GM10847 (cell line): ENCODE measurements around the gene DIRAS1.

Experiments used
- POLR2A ChIP-seq: IDR thresholded peaks from 2 replicates; pipeline ENCODE4 v1.6.1; 2011; ENCODE audit not compliant: insufficient read length; ENCODE audit errors: extremely low read depth

Gene DIRAS1

GRCh38 chr19:2711172-2711874 is 9.8 kb downstream of the DIRAS1 start:
- TF ChIP-seq POLR2A: no peak

GRCh38 chr19:2706251-2706650 is 14.9 kb downstream of the DIRAS1 start:
- no peak for TF ChIP-seq POLR2A

DNA sequence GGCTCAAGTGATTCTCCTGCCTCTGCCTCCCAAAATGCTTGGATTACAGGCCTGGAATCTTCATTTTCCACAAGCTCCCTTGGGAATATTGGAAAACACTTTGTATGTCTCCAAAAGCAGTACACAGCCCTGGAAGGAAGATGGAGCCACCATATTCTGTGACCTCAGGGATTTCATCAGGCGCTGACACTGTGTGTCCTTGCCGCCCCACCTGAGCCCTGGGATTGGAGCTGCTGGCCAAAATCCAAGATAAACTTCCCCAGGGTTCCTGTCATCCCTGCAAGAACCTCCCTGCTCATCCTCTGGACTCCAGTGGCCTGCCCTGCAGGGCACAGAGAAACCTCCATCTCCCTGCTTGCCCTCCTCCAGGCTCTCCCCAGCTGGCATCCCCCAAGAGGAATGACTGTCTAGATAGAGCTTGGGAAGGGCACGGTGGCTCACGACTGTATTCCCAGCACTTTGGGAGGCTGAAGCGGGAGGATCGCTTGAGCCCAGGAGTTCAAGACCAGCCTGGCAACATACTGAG is 17.4 kb downstream of the DIRAS1 start:
- no peak for TF ChIP-seq POLR2A

- TF ChIP-seq POLR2A: no peak
Measured at GRCh38 chr19:2703077-2703437, 18.1 kb downstream of the DIRAS1 start.

DNA sequence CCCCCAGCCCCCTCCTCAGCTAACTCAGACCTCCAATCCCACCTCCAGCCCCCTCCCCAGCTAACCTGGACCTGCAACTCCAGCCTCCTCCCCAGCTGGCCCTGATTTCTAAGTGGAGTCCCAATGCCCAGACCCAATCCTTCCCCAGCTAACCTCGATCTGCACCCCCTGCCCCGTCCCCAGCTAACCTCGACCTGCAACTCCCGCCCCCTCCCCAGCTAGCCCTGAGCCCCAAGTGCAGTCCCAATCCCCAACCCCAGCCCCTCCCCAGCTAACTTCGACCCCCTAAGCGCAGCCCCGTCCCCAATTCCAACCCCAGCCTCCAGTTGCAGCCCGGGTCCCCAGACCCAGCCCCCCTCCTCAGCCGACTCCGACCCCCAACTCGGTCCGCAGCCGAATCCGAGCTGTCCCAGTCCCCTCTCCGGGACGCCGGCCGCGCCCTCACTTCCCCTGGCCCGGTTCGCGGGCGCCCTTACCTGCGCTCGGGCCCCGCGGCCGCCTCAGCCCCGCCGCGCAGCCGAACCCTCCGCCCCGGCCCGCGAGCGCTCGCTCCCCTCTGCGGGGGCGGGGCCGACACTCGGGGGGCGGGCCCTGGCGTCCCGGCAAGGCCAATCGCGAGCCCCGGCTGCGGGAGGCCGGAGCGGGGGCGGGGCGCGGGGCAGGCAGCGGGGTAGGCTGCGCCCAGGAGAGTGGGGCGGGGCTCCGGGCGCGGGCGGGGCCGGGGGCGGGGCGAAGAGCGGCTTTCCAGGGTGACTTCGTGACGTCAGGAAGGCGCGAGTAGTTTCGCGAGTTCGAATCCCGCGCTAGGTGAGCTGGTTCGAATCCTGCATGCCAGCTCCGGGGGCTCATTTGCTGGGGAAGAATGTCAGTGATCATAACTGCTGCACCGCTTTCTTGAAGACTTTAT is 18.7 kb downstream of the DIRAS1 start, which contains the start of gene GNG7:
Gene GNG7 (minus strand): TSS at position 525 of the 907 bp plus-strand sequence. CDS start 182,006 bp downstream, outside the sequence.
- TF ChIP-seq POLR2A: peak; percentile 75

DNA sequence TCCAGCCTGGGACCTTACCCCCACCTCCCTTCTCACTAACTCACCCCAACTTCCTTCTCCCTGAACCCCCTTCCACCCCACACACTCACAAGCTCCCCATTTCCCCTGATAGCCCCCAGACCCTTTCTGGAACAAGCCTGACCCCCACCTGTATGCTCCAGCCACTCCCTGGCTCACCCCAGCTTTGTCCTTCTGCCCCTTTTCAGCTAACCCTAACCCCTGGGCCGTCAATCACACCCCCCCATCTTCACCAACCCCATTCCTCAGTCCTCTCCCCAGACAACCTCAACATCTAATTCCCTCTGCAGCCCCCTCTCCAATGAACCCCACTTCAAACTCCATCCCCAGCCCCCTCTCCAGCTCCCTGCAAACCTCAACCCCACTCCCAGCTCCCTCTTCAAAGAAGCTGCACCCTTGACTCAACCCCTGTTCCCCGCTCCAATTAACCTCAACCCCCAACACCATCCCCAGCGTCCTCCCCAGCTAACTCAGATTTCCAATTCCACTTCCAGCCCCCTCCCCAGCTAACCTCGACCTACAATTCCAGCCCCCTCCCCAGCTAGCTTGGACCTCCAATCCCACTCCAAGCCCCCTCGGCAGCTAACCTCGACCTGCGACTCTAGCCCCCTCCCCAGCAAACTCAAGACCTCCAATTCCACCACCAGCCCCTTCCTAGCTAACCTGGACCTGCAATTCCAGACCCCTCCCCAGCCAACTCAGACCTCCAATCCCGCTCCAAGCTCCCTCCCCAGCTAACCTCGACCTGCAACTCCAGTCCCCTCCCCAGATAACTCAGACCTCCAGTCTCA is 19.6 kb downstream of the DIRAS1 start:
- no peak for TF ChIP-seq POLR2A

DNA sequence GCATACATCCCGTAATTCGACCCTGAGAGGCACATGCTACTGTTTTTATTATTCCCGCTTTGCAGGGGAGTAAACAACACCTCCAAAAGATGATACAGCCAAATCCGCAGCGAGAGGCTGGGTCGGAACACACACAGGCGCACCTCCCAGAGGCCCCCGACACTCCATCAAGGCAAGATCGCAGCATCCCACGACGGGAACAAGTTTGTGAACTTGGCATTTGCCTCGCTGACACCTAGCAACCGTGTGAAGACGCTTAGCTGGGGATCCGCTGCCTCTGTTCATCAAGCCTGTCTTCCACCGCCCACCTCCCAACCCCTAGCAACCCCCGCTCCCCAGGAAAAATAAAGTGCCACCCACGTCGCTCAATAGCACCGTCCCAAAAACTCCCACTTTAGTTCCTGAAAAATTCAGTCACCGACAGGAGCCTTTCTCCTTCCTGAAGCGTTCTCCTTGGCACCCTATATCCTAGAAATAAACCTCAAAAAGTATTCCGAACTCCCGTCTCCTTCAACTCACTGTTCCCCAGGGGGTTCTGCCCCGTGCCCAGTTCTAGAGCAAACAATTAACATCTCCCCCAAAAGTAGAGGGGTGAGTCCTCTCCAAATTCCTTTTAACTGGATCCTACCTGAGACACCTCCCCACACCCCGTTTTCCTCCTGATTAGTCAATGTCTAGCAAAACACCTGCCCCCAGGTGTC is 20.4 kb downstream of the DIRAS1 start:
- TF ChIP-seq POLR2A: no peak

DNA sequence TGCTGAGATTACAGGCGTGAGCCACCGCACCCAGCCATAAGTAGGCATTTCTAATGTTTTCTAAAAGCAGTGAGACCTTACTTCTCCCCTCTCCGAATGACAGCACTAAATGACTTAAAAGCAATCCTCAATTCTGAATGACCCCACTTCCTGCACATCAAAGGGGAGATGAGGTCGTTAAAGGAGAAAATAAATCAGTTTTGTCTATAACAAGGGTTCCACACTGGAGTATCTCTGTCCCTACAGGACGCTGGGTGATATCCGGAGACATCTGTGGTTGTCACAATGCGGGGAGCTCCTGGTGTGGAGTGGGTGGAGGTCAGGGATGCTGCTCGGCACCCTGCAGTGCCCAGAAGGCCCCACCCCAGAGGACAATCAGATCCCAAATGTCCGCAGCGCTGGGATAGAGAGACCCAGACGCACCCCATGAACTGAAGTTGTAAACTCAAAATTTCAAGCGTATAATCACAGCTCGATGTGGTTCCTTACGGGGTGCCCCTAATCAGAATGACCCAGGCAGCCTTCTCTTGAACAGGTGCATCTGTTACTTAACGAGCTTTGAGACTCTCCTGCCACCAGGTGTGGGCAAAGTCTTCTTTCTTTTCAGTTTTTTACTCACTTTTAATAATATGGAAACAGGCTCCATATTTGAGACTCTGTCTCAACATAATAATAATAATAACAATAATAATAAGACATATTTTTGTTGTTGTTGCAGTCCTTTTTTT is 21.6 kb downstream of the DIRAS1 start:
- no peak for TF ChIP-seq POLR2A

DNA sequence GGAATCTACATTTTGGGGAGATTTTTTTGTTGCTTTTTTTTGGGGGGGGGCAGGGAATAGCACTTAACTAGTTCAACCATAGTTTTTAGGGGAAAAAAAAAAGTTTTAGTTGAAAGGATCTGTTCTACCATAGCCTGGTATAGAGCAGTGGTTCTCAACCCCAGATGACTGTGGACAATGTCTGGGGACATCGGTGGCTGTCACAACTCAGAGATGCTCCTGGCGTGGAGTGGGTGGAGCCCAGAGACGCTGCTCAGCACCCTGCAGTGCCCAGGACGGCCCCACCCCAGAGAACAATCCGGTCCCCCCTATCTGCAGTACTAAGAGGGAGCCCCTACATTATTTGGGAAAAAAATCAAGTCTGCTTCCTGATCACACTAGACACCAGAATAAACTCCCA is 27.0 kb downstream of the DIRAS1 start:
- TF ChIP-seq POLR2A: no peak

GRCh38 chr19:2693492-2694160 is 27.5 kb downstream of the DIRAS1 start:
- TF ChIP-seq POLR2A: no peak

DNA sequence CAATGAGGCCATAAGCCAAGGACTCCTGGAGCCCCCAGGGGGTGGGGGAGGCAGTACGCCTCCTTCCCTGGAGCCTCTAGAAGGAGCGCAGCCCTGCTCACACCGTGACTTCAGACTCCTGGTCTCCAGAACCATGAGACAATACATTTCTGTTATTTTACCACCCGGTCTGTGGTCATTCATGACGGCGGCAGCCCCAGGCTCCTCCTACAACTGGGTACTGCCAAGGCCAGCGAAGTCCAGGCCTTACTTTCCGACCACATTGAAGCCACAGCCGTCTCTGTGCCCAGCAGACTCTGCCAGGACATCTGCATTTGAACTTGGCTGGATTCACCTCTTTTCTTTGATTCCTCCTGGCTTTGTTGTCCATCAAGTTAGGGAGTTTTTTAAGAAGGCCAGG is 29.2 kb downstream of the DIRAS1 start:
- no peak for TF ChIP-seq POLR2A

DNA sequence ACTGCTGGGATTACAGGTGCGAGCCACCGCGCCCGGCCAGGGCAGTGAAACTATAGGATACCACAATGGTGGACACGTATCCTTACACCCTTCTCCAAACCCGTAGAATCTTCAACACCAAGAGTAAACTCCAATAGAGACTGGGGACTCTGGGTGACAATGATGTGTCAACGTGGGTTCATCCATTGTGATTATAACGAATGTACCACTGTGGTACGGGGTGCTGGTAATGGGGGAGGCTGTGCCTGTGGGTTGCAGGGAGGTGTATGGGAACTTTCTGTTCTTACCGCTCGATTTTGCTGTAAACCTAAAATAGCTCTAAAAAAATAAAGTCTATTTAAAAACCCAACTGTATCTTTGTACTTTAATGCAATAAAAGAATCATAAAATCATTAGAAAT is 30.3 kb downstream of the DIRAS1 start:
- TF ChIP-seq POLR2A: no peak

GRCh38 chr19:2686360-2686759 is 34.8 kb downstream of the DIRAS1 start:
- no peak for TF ChIP-seq POLR2A

DNA sequence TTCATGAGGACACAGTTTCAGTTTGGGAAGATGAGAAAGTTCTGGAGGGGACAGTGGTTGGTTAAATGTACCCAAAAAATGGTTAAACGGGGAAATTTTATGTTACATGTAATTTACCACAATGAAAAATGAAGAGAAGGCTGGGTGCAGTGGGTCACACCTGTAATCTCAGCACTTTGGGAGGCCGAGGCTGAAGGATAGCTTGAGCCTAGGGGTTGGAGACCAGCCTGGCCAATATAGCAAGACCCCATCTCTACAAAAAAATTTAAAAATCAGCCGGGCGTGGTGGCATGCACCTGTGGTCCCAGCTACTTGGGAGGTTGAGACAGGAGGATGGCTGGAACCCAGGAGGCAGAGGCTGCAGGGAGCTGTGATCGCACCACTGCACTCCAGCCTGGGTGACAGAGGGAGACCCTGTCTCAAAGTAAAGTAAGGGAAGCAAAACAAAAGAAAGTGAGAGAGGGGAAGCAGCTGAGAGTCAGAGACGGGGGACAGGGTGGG is 35.9 kb downstream of the DIRAS1 start:
- TF ChIP-seq POLR2A: no peak
